HEK293 (cell line): ENCODE results near the gene CYB561A3.
A peak's percentile ranks its signal among the peaks of the same experiment; 100 is the strongest.

Experiments
- ATF2 ChIP-seq: fragments of 450-650 bp; formaldehyde crosslinking; IDR thresholded peaks from 2 replicates; pipeline ENCODE4 v1.5.1; 2016; ENCODE audit warnings: missing biosample characterization, missing genetic modification characterization, low read depth
- CTCF ChIP-seq: fragments of 450-650 bp; formaldehyde crosslinking; IDR thresholded peaks from 2 replicates; pipeline ENCODE4 v1.5.1; 2016; ENCODE audit warnings: missing biosample characterization, missing genetic modification characterization
- ELK4 ChIP-seq: IDR thresholded peaks from 2 replicates; pipeline ENCODE4 v1.6.1; 2011; ENCODE audit warnings: mild to moderate bottlenecking, low read depth, low read length, borderline replicate concordance
- SP7 ChIP-seq: fragments of 450-650 bp; formaldehyde crosslinking; IDR thresholded peaks from 2 replicates; pipeline ENCODE4 v1.5.1; 2016; ENCODE audit warnings: missing biosample characterization, missing genetic modification characterization
- YY1 ChIP-seq: fragments of 450-650 bp; formaldehyde crosslinking; IDR thresholded peaks from 2 replicates; pipeline ENCODE4 v1.5.1; 2018; ENCODE audit warnings: missing biosample characterization, missing genetic modification characterization
- ZNF48 ChIP-seq: fragments of 450-650 bp; formaldehyde crosslinking; IDR thresholded peaks from 2 replicates; pipeline ENCODE4 v1.5.1; 2016; ENCODE audit warnings: missing biosample characterization, missing genetic modification characterization
- ZNF560 ChIP-seq: fragments of 450-650 bp; formaldehyde crosslinking; IDR thresholded peaks from 2 replicates; pipeline ENCODE4 v1.5.1; 2017; ENCODE audit warnings: missing biosample characterization, missing genetic modification characterization, borderline replicate concordance
- ZNF580 ChIP-seq: fragments of 450-650 bp; formaldehyde crosslinking; IDR thresholded peaks from 2 replicates; pipeline ENCODE4 v1.5.1; 2016; ENCODE audit warnings: missing biosample characterization, missing genetic modification characterization
- TF ChIP-seq, protein P1 (sequence below): fragments of 450-650 bp; formaldehyde crosslinking; IDR thresholded peaks from 2 replicates; pipeline ENCODE4 v1.5.1; 2016; ENCODE audit warnings: missing biosample characterization, missing genetic modification characterization

DNA sequence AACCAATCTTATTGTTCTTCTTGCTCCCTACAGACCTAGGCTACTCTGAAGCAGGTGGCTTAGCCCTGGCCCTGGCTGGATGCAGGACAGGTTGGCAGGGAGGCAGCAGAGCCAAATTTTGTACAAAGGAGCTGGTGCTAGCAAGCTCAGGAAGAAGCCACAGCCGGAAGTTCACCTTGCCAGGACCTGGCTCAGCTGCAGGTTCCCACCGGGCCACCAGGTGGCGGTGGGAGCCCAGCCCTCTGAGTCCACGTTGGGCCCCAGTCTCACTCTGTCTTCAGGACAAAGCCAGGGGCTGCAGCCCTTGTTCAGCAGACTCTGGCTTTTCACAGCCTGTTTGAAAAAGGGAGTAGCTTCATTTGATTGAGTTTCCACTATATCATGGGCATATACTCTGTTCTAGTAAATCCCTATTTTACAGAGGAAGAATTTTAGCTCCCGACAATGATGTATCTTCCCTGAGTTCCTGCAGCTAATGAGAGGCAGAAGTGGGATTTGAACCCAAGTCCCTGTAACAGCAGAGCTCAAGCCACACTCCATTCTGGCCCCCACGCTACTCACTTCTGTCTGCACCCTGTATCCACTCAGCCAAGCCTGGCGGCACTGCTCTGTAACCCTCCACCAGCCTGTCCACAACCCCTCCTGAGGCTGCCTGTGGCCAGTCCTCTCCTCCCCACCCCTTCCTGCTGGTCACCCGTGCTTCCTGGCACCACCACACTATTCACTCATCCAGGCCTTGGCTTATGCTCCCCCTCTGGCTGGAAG lies 25.3 kb downstream of the CYB561A3 start:
- TF ChIP-seq CTCF = peak; percentile 82
- no peak for TF ChIP-seq ZNF580 (tag by site-specific recombination)
- no peak for TF ChIP-seq ZNF48 (tag by site-specific recombination)
- TF ChIP-seq ELK4 = no peak
- TF ChIP-seq YY1 (tag by site-specific recombination) = no peak
- TF ChIP-seq SP7 (tag by site-specific recombination) = no peak
- no peak for TF ChIP-seq ATF2 (tag by site-specific recombination)
- TF ChIP-seq, protein P1, sequence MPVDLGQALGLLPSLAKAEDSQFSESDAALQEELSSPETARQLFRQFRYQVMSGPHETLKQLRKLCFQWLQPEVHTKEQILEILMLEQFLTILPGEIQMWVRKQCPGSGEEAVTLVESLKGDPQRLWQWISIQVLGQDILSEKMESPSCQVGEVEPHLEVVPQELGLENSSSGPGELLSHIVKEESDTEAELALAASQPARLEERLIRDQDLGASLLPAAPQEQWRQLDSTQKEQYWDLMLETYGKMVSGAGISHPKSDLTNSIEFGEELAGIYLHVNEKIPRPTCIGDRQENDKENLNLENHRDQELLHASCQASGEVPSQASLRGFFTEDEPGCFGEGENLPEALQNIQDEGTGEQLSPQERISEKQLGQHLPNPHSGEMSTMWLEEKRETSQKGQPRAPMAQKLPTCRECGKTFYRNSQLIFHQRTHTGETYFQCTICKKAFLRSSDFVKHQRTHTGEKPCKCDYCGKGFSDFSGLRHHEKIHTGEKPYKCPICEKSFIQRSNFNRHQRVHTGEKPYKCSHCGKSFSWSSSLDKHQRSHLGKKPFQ (tag by site-specific recombination) = no peak
- TF ChIP-seq ZNF560 (tag by site-specific recombination) = no peak
